HepG2 (cell line): ENCODE results near the gene MYO15A. TPM values are rescaled to one million over a fixed set of nuclear protein-coding genes. Genes with fewer than 3 reads are reported as not detected.

Source experiments
- FOXJ3 ChIP-seq: sonication (generic); formaldehyde crosslinking; IDR thresholded peaks from 2 replicates; pipeline ENCODE4 v1.4.0; 2020; ENCODE audit warnings: missing genetic modification reagents, mild to moderate bottlenecking, borderline replicate concordance
- HNRNPL ChIP-seq: fragments of 200-400 bp; formaldehyde crosslinking; IDR thresholded peaks from 2 replicates; pipeline ENCODE4 v1.6.1; 2017; ENCODE audit warnings: mild to moderate bottlenecking, low read depth, low read length
- HNRNPLL ChIP-seq: fragments of 200-400 bp; formaldehyde crosslinking; IDR thresholded peaks from 2 replicates; pipeline ENCODE4 v1.6.1; 2017; ENCODE audit warnings: mild to moderate bottlenecking, low read depth, low read length; ENCODE audit not compliant: poor library complexity, severe bottlenecking
- HOXD1 ChIP-seq: sonication (generic); formaldehyde crosslinking; IDR thresholded peaks from 2 replicates; pipeline ENCODE4 v1.5.0; 2020; ENCODE audit warnings: missing genetic modification reagents
- MAX ChIP-seq: IDR thresholded peaks from 2 replicates; pipeline ENCODE4 v1.6.1; 2012; ENCODE audit warnings: inconsistent platforms
- MXD1 ChIP-seq: sonication (generic); formaldehyde crosslinking; IDR thresholded peaks from 2 replicates; pipeline ENCODE4 v1.4.0; 2020; ENCODE audit warnings: mild to moderate bottlenecking, missing genetic modification reagents
- NFE2 ChIP-seq: sonication (generic); formaldehyde crosslinking; IDR thresholded peaks from 2 replicates; pipeline ENCODE4 v1.4.0; 2020; ENCODE audit warnings: missing genetic modification reagents
- PAX8 ChIP-seq: sonication (generic); formaldehyde crosslinking; IDR thresholded peaks from 2 replicates; pipeline ENCODE4 v1.8.0; 2022; ENCODE audit warnings: mild to moderate bottlenecking, missing genetic modification reagents, borderline replicate concordance
- PHF21A ChIP-seq: sonication (generic); formaldehyde crosslinking; IDR thresholded peaks from 2 replicates; pipeline ENCODE4 v1.5.0; 2020; ENCODE audit warnings: mild to moderate bottlenecking, missing genetic modification reagents
- PPARG ChIP-seq: conservative IDR thresholded peaks from 2 replicates; pipeline ENCODE4 v1.6.1; 2016; ENCODE audit warnings: missing biosample characterization, missing genetic modification reagents
- RBM22 ChIP-seq: fragments of 200-400 bp; formaldehyde crosslinking; optimal IDR thresholded peaks from 2 replicates; pipeline ENCODE3; 2017; ENCODE audit warnings: mild to moderate bottlenecking, low read length, moderate library complexity
- RFX1 ChIP-seq: fragments of 450-650 bp; IDR thresholded peaks from 2 replicates; pipeline ENCODE4 v1.6.1; 2017
- RFXAP ChIP-seq: sonication (generic); formaldehyde crosslinking; IDR thresholded peaks from 2 replicates; pipeline ENCODE4 v1.4.0; 2020; ENCODE audit warnings: missing genetic modification reagents, borderline replicate concordance
- RXRB ChIP-seq: IDR thresholded peaks from 2 replicates; pipeline ENCODE4 v1.6.1; 2016; ENCODE audit warnings: borderline replicate concordance, missing genetic modification reagents, missing compliant biosample characterization
- SMAD3 ChIP-seq: sonication (generic); formaldehyde crosslinking; IDR thresholded peaks from 2 replicates; pipeline ENCODE4 v1.4.0; 2020; ENCODE audit warnings: missing genetic modification reagents
- SP4 ChIP-seq: sonication (generic); formaldehyde crosslinking; IDR thresholded peaks from 2 replicates; pipeline ENCODE4 v1.8.1; 2023; ENCODE audit warnings: mild to moderate bottlenecking, missing genetic modification reagents
- ZMYM4 ChIP-seq: sonication (generic); formaldehyde crosslinking; IDR thresholded peaks from 2 replicates; pipeline ENCODE4 v1.8.1; 2023; ENCODE audit warnings: mild to moderate bottlenecking, missing genetic modification reagents
- ZNF160 ChIP-seq: sonication (generic); formaldehyde crosslinking; IDR thresholded peaks from 2 replicates; pipeline ENCODE4 v1.8.0; 2022; ENCODE audit warnings: mild to moderate bottlenecking, inconsistent platforms, missing genetic modification reagents
- ZNF329 ChIP-seq: sonication (generic); formaldehyde crosslinking; IDR thresholded peaks from 2 replicates; pipeline ENCODE4 v1.9.0; 2021; ENCODE audit warnings: low read depth, mild to moderate bottlenecking, missing genetic modification reagents
- ZNF350 ChIP-seq: sonication (generic); formaldehyde crosslinking; IDR thresholded peaks from 2 replicates; pipeline ENCODE4 v1.4.0; 2020; ENCODE audit warnings: mild to moderate bottlenecking, low read depth, missing genetic modification reagents, borderline replicate concordance
- ZNF607 ChIP-seq: sonication (generic); formaldehyde crosslinking; IDR thresholded peaks from 2 replicates; pipeline ENCODE4 v1.5.1; 2020; ENCODE audit warnings: missing genetic modification reagents, mild to moderate bottlenecking, borderline replicate concordance
- ZNF713 ChIP-seq: sonication (generic); formaldehyde crosslinking; IDR thresholded peaks from 2 replicates; pipeline ENCODE4 v1.4.0; 2020; ENCODE audit warnings: mild to moderate bottlenecking, missing genetic modification reagents
- ZNF790 ChIP-seq: sonication (generic); formaldehyde crosslinking; IDR thresholded peaks from 2 replicates; pipeline ENCODE4 v1.8.0; 2022; ENCODE audit warnings: missing genetic modification reagents, mild to moderate bottlenecking, borderline replicate concordance
- ZSCAN21 ChIP-seq: sonication (generic); formaldehyde crosslinking; IDR thresholded peaks from 2 replicates; pipeline ENCODE4 v1.8.0; 2022; ENCODE audit warnings: mild to moderate bottlenecking, missing genetic modification reagents, moderate library complexity, borderline replicate concordance
- polyA plus RNA-seq, 8 experiments: library from polyadenylated mRNA; depleted of rRNA in 3 of 8; stranded (reverse) in 7 of 8; unstranded in 1 of 8; fragments of >200 nt; fragmentation: Illumina TruSeq in 4 of 8; extraction: Trizol in 4 of 8; gene quantifications; 2 replicates each; pipeline versions ENCODE4 v1.2.1 to v1.2.3, GENCODE V29; 2011 to 2016; ENCODE audit warnings: low read depth in 4 of 8, missing spikeins in 1 of 8, mixed read lengths in 1 of 8; ENCODE audit not compliant: insufficient read depth in 1 of 8
- total RNA-seq, 5 experiments: library from RNA; depleted of rRNA; stranded (reverse); fragments of >200 nt; fragmentation: Illumina TruSeq; extraction: Trizol; gene quantifications; 2 replicates each; pipeline ENCODE4 v1.2.3, GENCODE V29; 2016; ENCODE audit warnings: low read depth in 1 of 5
- TF ChIP-seq, protein P1 (sequence below): sonication (generic); formaldehyde crosslinking; conservative IDR thresholded peaks from 2 replicates; pipeline ENCODE4 v1.8.0; 2022; ENCODE audit warnings: mild to moderate bottlenecking, moderate library complexity, missing genetic modification reagents
- TF ChIP-seq, protein P2 (sequence below): sonication (generic); formaldehyde crosslinking; IDR thresholded peaks from 2 replicates; pipeline ENCODE4 v1.4.0; 2020; ENCODE audit warnings: missing genetic modification reagents; ENCODE audit errors: not compliant biosample characterization

MYO15A gene
- total and polyA plus RNA-seq, 2 of the 13 experiments (the other 11 are each of a cell fraction or from before 2014, with no cell fraction given), result 0.07 to 0.20 TPM

DNA sequence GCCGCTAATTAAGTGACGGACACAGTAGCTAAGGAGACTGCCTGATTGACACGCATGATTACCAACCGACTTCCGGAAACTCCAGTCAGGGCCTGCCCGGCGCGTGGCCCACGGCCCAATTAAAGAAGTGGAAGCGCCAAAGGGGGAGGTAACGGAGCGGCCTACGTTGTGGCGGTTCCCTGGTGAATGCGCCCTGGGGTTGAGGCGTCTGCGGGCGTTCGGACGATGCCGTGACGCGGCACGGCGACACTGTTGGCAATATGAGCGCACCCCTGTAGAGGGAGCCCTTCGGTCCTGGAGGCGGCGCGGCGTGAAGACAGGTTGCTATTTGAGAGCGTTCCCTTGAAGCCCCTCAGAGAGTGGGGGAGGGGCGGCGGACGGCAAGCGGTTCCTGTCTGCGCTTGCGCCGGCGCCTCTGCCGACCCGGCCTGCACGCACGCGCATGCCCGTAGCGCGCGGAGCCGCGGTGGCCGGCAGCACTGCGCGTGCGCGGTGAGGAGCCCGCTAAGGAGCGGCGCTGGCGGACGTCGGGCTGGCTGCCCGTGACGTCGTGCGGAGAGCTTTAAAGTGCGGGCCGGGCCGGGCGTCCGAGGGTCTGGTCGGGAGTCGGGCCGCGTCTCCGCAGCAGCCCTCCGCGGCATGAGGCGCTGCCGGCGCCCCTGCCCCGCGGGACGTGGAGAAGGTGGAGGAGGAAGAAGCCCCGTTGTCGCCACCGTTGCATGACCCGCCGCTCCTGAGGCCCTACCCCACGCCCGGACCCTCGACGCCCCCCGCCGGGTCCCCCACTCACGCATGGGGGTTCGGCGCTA, 75.0 kb downstream of the MYO15A start, which contains the start of gene ALKBH5 (continued):
- TF ChIP-seq RBM22, result peak; percentile 70
- TF ChIP-seq ZNF160, result no peak
- peak; percentile 68; the same call in 1 of the 2 replicates for TF ChIP-seq PAX8 (CRISPR knock-in tag)
- no peak; the same call in 1 of the 2 replicates for TF ChIP-seq PPARG (CRISPR knock-in tag)
- TF ChIP-seq RFXAP, result peak; percentile 46; the same call in 1 of the 2 replicates
- TF ChIP-seq ZNF329 (CRISPR knock-in tag), result peak; percentile 24; the same call in 1 of the 2 replicates
- peak; percentile 70 for TF ChIP-seq ZMYM4 (CRISPR knock-in tag)
- TF ChIP-seq, protein P1, sequence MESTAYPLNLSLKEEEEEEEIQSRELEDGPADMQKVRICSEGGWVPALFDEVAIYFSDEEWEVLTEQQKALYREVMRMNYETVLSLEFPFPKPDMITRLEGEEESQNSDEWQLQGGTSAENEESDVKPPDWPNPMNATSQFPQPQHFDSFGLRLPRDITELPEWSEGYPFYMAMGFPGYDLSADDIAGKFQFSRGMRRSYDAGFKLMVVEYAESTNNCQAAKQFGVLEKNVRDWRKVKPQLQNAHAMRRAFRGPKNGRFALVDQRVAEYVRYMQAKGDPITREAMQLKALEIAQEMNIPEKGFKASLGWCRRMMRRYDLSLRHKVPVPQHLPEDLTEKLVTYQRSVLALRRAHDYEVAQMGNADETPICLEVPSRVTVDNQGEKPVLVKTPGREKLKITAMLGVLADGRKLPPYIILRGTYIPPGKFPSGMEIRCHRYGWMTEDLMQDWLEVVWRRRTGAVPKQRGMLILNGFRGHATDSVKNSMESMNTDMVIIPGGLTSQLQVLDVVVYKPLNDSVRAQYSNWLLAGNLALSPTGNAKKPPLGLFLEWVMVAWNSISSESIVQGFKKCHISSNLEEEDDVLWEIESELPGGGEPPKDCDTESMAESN (CRISPR knock-in tag), result peak; percentile 70; the same call in 1 of the 2 replicates
- no peak for TF ChIP-seq HNRNPL
- TF ChIP-seq ZNF350 (CRISPR knock-in tag), result 0 out of 2 replicates have a peak, but pooled peaks have one; percentile 54
- TF ChIP-seq HNRNPLL, result peak; percentile 86
- peak; percentile 48; the same call in 1 of the 2 replicates for TF ChIP-seq HOXD1 (CRISPR knock-in tag)
- TF ChIP-seq FOXJ3, result no peak
- peak; percentile 59; the same call in 1 of the 2 replicates for TF ChIP-seq SP4 (CRISPR knock-in tag)
- TF ChIP-seq PHF21A, result peak; percentile 50; the same call in 1 of the 2 replicates
- TF ChIP-seq NFE2 (CRISPR knock-in tag), result no peak
- TF ChIP-seq ZNF713 (CRISPR knock-in tag), result no peak
- TF ChIP-seq ZSCAN21 (CRISPR knock-in tag), result peak; percentile 70; the same call in 1 of the 2 replicates
- peak; percentile 54; the same call in 1 of the 2 replicates for TF ChIP-seq MAX
- TF ChIP-seq MXD1 (CRISPR knock-in tag), result peak; percentile 61; the same call in 1 of the 2 replicates
- TF ChIP-seq, protein P2, sequence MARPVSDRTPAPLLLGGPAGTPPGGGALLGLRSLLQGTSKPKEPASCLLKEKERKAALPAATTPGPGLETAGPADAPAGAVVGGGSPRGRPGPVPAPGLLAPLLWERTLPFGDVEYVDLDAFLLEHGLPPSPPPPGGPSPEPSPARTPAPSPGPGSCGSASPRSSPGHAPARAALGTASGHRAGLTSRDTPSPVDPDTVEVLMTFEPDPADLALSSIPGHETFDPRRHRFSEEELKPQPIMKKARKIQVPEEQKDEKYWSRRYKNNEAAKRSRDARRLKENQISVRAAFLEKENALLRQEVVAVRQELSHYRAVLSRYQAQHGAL, result peak; percentile 68
- TF ChIP-seq RXRB (CRISPR knock-in tag), result no peak; the same call in 1 of the 2 replicates
- TF ChIP-seq SMAD3 (CRISPR knock-in tag), result 0 out of 2 replicates have a peak, but pooled peaks have one; percentile 11
- peak; percentile 93; the same call in 1 of the 2 replicates for TF ChIP-seq ZNF790 (CRISPR knock-in tag)
- no peak; the same call in 1 of the 2 replicates for TF ChIP-seq ZNF607
- peak; percentile 92 for TF ChIP-seq RFX1
